HEK293T (cell line): ENCODE measurements around the gene FBXL7.

ENCODE experiments used
- CTCF ChIA-PET: fragments of 350-600 bp; formaldehyde crosslinking; extraction: SDS; loops from one replicate; lab custom pipeline; 2021; ENCODE audit warnings: antibody characterized with exemption, inconsistent platforms; lab: Yijun Ruan, JAX
- POLR2A ChIA-PET: fragments of 350-600 bp; formaldehyde crosslinking; extraction: SDS; loops from one replicate; lab custom pipeline; 2020; ENCODE audit warnings: antibody characterized with exemption, inconsistent platforms; lab: Yijun Ruan, JAX
- DNase-seq: peaks from one replicate; pipeline ENCODE4 v3.0.0; 2012; ENCODE audit warnings: mixed read lengths; ENCODE audit errors: extremely low spot score
- ARNT ChIP-seq: fragments of 450-650 bp; IDR thresholded peaks from 2 replicates; pipeline ENCODE4 v1.6.1; 2017; ENCODE audit warnings: mild to moderate bottlenecking
- BHLHE40 ChIP-seq: fragments of 450-650 bp; IDR thresholded peaks from 2 replicates; pipeline ENCODE4 v1.6.1; 2016; ENCODE audit warnings: mild to moderate bottlenecking, moderate library complexity, borderline replicate concordance
- CTBP1 ChIP-seq: fragments of 450-650 bp; IDR thresholded peaks from 2 replicates; pipeline ENCODE4 v1.6.1; 2016; ENCODE audit warnings: borderline replicate concordance
- ELF4 ChIP-seq: fragments of 450-650 bp; IDR thresholded peaks from 2 replicates; pipeline ENCODE4 v1.6.1; 2017; ENCODE audit warnings: antibody characterized with exemption
- FOXA1 ChIP-seq: fragments of 450-650 bp; IDR thresholded peaks from 2 replicates; pipeline ENCODE4 v1.6.1; 2016; ENCODE audit warnings: mild to moderate bottlenecking
- FOXK2 ChIP-seq: fragments of 450-650 bp; IDR thresholded peaks from 2 replicates; pipeline ENCODE4 v1.6.1; 2016; ENCODE audit warnings: mild to moderate bottlenecking
- FOXM1 ChIP-seq: fragments of 450-650 bp; IDR thresholded peaks from 2 replicates; pipeline ENCODE4 v1.6.1; 2017; ENCODE audit warnings: mild to moderate bottlenecking, borderline replicate concordance
- HDGF ChIP-seq: fragments of 450-650 bp; IDR thresholded peaks from 2 replicates; pipeline ENCODE4 v1.6.1; 2017; ENCODE audit warnings: antibody characterized with exemption, borderline replicate concordance
- L3MBTL2 ChIP-seq: fragments of 450-650 bp; conservative IDR thresholded peaks from 2 replicates; pipeline ENCODE4 v1.6.1; 2016; ENCODE audit warnings: mild to moderate bottlenecking
- LEF1 ChIP-seq: fragments of 450-650 bp; IDR thresholded peaks from 2 replicates; pipeline ENCODE4 v1.6.1; 2017; ENCODE audit warnings: mild to moderate bottlenecking, borderline replicate concordance
- NFRKB ChIP-seq: fragments of 450-650 bp; IDR thresholded peaks from 2 replicates; pipeline ENCODE4 v1.6.1; 2016; ENCODE audit warnings: mild to moderate bottlenecking, moderate library complexity
- SP1 ChIP-seq: fragments of 450-650 bp; IDR thresholded peaks from 2 replicates; pipeline ENCODE4 v1.6.1; 2017
- SUZ12 ChIP-seq: fragments of 450-650 bp; IDR thresholded peaks from 2 replicates; pipeline ENCODE4 v1.6.1; 2016; ENCODE audit warnings: mild to moderate bottlenecking
- TARDBP ChIP-seq: fragments of 450-650 bp; IDR thresholded peaks from 2 replicates; pipeline ENCODE4 v1.6.1; 2016
- ZNF384 ChIP-seq: fragments of 450-650 bp; IDR thresholded peaks from 2 replicates; pipeline ENCODE4 v1.6.1; 2016
- TF ChIP-seq, protein P1 (sequence below): fragments of 450-650 bp; IDR thresholded peaks from 2 replicates; pipeline ENCODE4 v1.6.1; 2016

The FBXL7 gene

GRCh38 chr5:15783734-15784133 lies 283.8 kb downstream of the FBXL7 start:
- ChIA-PET POLR2A (no interaction called here), CTCF (no interaction called here)
- no peak for DNase-seq

GRCh38 chr5:15785531-15785981 lies 285.6 kb downstream of the FBXL7 start:
- no peak for DNase-seq
- POLR2A ChIA-PET = no interaction called here
- CTCF ChIA-PET = no interaction called here
- TF ChIP-seq SUZ12 = no peak
- no peak for TF ChIP-seq L3MBTL2
- TF ChIP-seq TARDBP = no peak
- no peak for TF ChIP-seq ELF4
- no peak for TF ChIP-seq FOXA1
- TF ChIP-seq LEF1 = no peak
- no peak for TF ChIP-seq SP1
- TF ChIP-seq BHLHE40 = no peak
- no peak for TF ChIP-seq CTBP1

More at GRCh38 chr5:15783734-15784133, 283.8 kb downstream of the FBXL7 start:
- TF ChIP-seq ELF4 (no peak), FOXA1 (no peak), TARDBP (no peak), ARNT (no peak), HDGF (no peak), FOXM1 (no peak), SP1 (no peak), LEF1 (no peak), SUZ12 (no peak), BHLHE40 (no peak), ZNF384 (no peak), FOXK2 (no peak), L3MBTL2 (no peak), CTBP1 (no peak), NFRKB (no peak)
- TF ChIP-seq, protein P1, sequence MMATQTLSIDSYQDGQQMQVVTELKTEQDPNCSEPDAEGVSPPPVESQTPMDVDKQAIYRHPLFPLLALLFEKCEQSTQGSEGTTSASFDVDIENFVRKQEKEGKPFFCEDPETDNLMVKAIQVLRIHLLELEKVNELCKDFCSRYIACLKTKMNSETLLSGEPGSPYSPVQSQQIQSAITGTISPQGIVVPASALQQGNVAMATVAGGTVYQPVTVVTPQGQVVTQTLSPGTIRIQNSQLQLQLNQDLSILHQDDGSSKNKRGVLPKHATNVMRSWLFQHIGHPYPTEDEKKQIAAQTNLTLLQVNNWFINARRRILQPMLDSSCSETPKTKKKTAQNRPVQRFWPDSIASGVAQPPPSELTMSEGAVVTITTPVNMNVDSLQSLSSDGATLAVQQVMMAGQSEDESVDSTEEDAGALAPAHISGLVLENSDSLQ = no peak

DNA sequence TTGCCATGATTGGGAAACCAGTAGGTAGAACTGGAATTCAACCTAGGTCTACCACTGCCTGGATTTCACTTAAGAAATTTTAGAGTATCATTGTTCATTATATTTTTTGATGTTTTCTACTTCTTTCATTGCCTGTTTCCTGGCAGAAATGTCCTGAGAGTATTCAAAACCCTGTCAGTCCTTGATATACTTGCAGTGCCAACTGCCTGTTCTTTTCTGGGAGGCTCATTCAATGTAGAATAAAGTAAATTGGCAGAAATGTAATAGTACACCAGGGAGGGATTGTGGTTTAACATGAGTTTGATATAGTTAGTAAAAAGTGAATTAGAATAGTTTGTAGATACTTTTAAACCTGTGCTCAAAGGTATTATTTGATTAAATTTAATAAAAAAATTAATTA lies 286.3 kb downstream of the FBXL7 start:
- POLR2A ChIA-PET = no interaction called here
- TF ChIP-seq, protein P1 = no peak
- TF ChIP-seq ELF4 (no peak), CTBP1 (no peak), ZNF384 (no peak)
- no peak for DNase-seq
- CTCF ChIA-PET = no interaction called here

DNA sequence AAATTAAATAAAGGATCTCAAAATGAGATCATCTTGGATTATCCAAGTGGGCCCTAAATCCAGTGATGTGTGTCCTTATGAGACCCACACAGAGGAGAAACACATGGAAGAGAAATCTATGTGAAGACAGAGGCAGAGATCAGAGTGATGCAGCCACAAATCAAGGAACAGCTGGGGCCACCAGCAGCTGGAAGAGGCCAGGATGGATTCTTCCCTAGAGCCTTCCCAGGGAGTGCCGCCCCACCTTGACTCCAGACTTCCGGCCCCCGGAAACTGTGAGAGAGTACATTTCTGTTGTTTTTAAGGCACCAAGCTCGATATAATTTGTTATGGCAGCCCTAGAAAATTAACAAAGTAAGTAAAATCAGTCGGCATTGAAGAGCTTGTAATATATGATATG lies 286.9 kb downstream of the FBXL7 start:
- no peak for DNase-seq
- POLR2A ChIA-PET = no interaction called here
- CTCF ChIA-PET = no interaction called here
- no peak for TF ChIP-seq FOXM1
- no peak for TF ChIP-seq SP1
- TF ChIP-seq ELF4 = no peak
- TF ChIP-seq NFRKB = no peak
- TF ChIP-seq ZNF384 = no peak
- no peak for TF ChIP-seq CTBP1
- TF ChIP-seq L3MBTL2 = no peak
- no peak for TF ChIP-seq TARDBP
- no peak for TF ChIP-seq FOXA1
- no peak for TF ChIP-seq ARNT
- TF ChIP-seq SUZ12 = no peak
- TF ChIP-seq, protein P1 = no peak
- TF ChIP-seq FOXK2 = no peak
- no peak for TF ChIP-seq HDGF
- TF ChIP-seq BHLHE40 = no peak
- no peak for TF ChIP-seq LEF1

DNA sequence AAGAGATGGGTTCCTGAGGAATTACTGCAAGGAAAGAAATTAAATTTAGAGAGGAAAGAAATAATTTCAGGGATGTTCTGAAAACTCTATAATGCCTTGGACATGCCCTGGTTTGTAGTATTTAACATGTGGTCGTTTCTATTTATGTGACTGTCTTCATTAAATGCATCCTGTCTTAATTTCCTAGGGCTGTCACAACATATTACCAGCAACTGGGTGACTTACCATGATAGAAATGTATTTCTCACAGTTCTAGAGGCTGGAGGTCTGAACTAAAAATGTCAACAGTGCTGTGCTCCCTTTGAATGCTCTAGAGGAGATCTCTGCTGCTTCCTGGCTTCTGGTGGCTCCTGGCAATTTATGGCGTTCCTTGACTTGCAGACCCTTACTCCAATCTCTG lies 287.7 kb downstream of the FBXL7 start:
- TF ChIP-seq NFRKB (no peak), ELF4 (no peak), ZNF384 (no peak), LEF1 (no peak), TARDBP (no peak)

GRCh38 chr5:15789642-15790041 lies 289.7 kb downstream of the FBXL7 start:
- DNase-seq = no peak
- CTCF ChIA-PET = no interaction called here
- TF ChIP-seq ARNT = no peak
- TF ChIP-seq ELF4 = no peak
- no peak for TF ChIP-seq CTBP1
- TF ChIP-seq, protein P1 = no peak
- TF ChIP-seq NFRKB = no peak
- no peak for TF ChIP-seq BHLHE40
- POLR2A ChIA-PET = no interaction called here

More for the DNA sequence above, 287.7 kb downstream of the FBXL7 start:
- no peak for DNase-seq
- POLR2A ChIA-PET = no interaction called here
- CTCF ChIA-PET = no interaction called here
